WTC11 (cell line): ENCODE data around the gene ERBB4. TPM values are rescaled to one million over a fixed set of nuclear protein-coding genes. Genes with fewer than 3 reads are reported as not detected.

Experiments used
- ATAC-seq: fragments of 200-7000 bp; cut with Tn5 transposase; 2 replicates; pipeline ENCODE4 v1.10.0; 2021; ENCODE audit warnings: mild to moderate bottlenecking, moderate library complexity
- CTCF ChIA-PET: fragments of 300-600 bp; sonication (Branson Sonifier 250); formaldehyde crosslinking; loops from one replicate; lab custom pipeline; 2021; ENCODE audit warnings: antibody characterized with exemption; lab: Charles Lee
- POLR2A ChIA-PET: fragments of 350-600 bp; sonication (Branson Sonifier 250); formaldehyde crosslinking; loops from one replicate; lab custom pipeline; 2021; ENCODE audit warnings: antibody characterized with exemption; lab: Charles Lee
- DNase-seq: peaks from one replicate; pipeline ENCODE4 v3.0.0; 2021; ENCODE audit warnings: low spot score
- H3K27ac Mint-ChIP-seq: 2 replicates; pipeline ENCODE4 v1.8.0; 2021; ENCODE audit warnings: mixed read lengths
- H3K27me3 Mint-ChIP-seq: 2 replicates; pipeline ENCODE4 v1.8.0; 2021; ENCODE audit warnings: low read depth, mild to moderate bottlenecking, moderate library complexity, mixed read lengths
- H3K36me3 Mint-ChIP-seq: 2 replicates; pipeline ENCODE4 v1.8.0; 2021; ENCODE audit warnings: mixed read lengths
- H3K4me1 Mint-ChIP-seq: 2 replicates; pipeline ENCODE4 v1.8.0; 2022; ENCODE audit warnings: mixed read lengths
- H3K4me3 Mint-ChIP-seq: 2 replicates; pipeline ENCODE4 v1.8.0; 2021; ENCODE audit warnings: mild to moderate bottlenecking, moderate library complexity, mixed read lengths
- H3K9me3 Mint-ChIP-seq: 2 replicates; pipeline ENCODE4 v1.8.0; 2021; ENCODE audit warnings: mixed read lengths
- FOXJ3 ChIP-seq: sonication (generic); formaldehyde crosslinking; IDR thresholded peaks from 2 replicates; pipeline ENCODE4 v1.9.0; 2021; ENCODE audit warnings: missing genetic modification reagents, mild to moderate bottlenecking, borderline replicate concordance
- FOXK1 ChIP-seq: sonication (generic); formaldehyde crosslinking; IDR thresholded peaks from 2 replicates; pipeline ENCODE4 v1.8.0; 2022; ENCODE audit warnings: mild to moderate bottlenecking, moderate library complexity, missing genetic modification reagents
- GTF2I ChIP-seq: fragments of 250-450 bp; sonication (Bioruptor Pico); conservative IDR thresholded peaks from 2 replicates; pipeline ENCODE4 v1.4.0; 2021; ENCODE audit warnings: mild to moderate bottlenecking
- IRF2 ChIP-seq: sonication (generic); formaldehyde crosslinking; IDR thresholded peaks from 2 replicates; pipeline ENCODE4 v1.8.0; 2022; ENCODE audit warnings: low read depth, missing genetic modification reagents, borderline replicate concordance
- RELA ChIP-seq: sonication (generic); formaldehyde crosslinking; IDR thresholded peaks from 2 replicates; pipeline ENCODE4 v1.8.1; 2022; ENCODE audit warnings: missing genetic modification reagents, mild to moderate bottlenecking, borderline replicate concordance
- SMAD4 ChIP-seq: sonication (generic); formaldehyde crosslinking; IDR thresholded peaks from 2 replicates; pipeline ENCODE4 v1.8.0; 2022; ENCODE audit warnings: mild to moderate bottlenecking, missing genetic modification reagents
- TP53 ChIP-seq: sonication (generic); formaldehyde crosslinking; IDR thresholded peaks from 2 replicates; pipeline ENCODE4 v1.8.1; 2023; ENCODE audit warnings: mild to moderate bottlenecking, missing genetic modification reagents
- USF2 ChIP-seq: sonication (generic); formaldehyde crosslinking; IDR thresholded peaks from 2 replicates; pipeline ENCODE4 v1.8.1; 2023; ENCODE audit warnings: mild to moderate bottlenecking, missing genetic modification reagents, moderate library complexity
- ZNF219 ChIP-seq: sonication (generic); formaldehyde crosslinking; IDR thresholded peaks from 2 replicates; pipeline ENCODE4 v1.8.0; 2023; ENCODE audit warnings: missing genetic modification reagents, mild to moderate bottlenecking, borderline replicate concordance
- ZNF317 ChIP-seq: sonication (generic); formaldehyde crosslinking; IDR thresholded peaks from 2 replicates; pipeline ENCODE4 v1.8.1; 2023; ENCODE audit warnings: low read depth, mild to moderate bottlenecking, moderate library complexity, missing genetic modification reagents, borderline replicate concordance
- ZNF425 ChIP-seq: fragments of 250-450 bp; sonication (Bioruptor Pico); conservative IDR thresholded peaks from 2 replicates; pipeline ENCODE4 v1.9.0; 2021; ENCODE audit warnings: mild to moderate bottlenecking
- ZSCAN18 ChIP-seq: fragments of 250-450 bp; sonication (Bioruptor Pico); IDR thresholded peaks from 2 replicates; pipeline ENCODE4 v2.1.2; 2022; ENCODE audit warnings: mild to moderate bottlenecking, moderate library complexity
- total RNA-seq: library from RNA; stranded (reverse); gene quantifications from 3 replicates; pipeline ENCODE4 v1.2.3, GENCODE V29; 2021
- TF ChIP-seq, protein P1 (sequence below): sonication (generic); formaldehyde crosslinking; IDR thresholded peaks from 2 replicates; pipeline ENCODE4 v1.8.0; 2022; ENCODE audit warnings: missing genetic modification reagents
- TF ChIP-seq, protein P2 (sequence below): sonication (generic); formaldehyde crosslinking; IDR thresholded peaks from 2 replicates; pipeline ENCODE4 v1.8.1; 2022; ENCODE audit warnings: mild to moderate bottlenecking, moderate library complexity, missing genetic modification reagents
- TF ChIP-seq, protein P3 (sequence below): sonication (generic); formaldehyde crosslinking; IDR thresholded peaks from 2 replicates; pipeline ENCODE4 v1.8.1; 2023; ENCODE audit warnings: mild to moderate bottlenecking, missing genetic modification reagents, borderline replicate concordance
- TF ChIP-seq, protein P4 (sequence below): fragments of 250-450 bp; sonication (Bioruptor Pico); IDR thresholded peaks from 2 replicates; pipeline ENCODE4 v1.9.0; 2021; ENCODE audit warnings: mild to moderate bottlenecking
- TF ChIP-seq, protein P5 (sequence below): sonication (generic); formaldehyde crosslinking; IDR thresholded peaks from 2 replicates; pipeline ENCODE4 v1.8.0; 2022; ENCODE audit warnings: mild to moderate bottlenecking, missing genetic modification reagents

ERBB4 gene
- total RNA-seq, 1 experiment from 2014 or later: 1.6 TPM

DNA sequence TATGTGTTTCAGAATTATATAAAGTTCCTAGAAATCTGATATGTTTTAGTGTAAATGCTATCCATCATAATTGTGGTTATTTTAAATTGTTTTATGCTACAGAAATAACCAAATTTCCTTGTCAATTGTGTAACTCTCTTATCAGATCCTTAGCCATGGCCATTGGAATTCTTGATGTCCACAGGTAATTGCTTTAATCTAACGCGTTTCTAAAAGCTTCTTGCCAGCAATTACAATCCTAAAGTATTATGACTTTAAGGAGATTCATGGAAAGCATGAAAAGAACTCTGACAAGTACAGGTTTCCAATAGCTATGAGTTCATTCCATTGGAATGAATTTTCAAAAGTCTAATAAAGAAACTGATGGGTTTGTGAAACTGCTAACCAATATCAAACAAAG, 472.1 kb downstream of the ERBB4 start:
- no peak overlapping the region for H3K4me3 Mint-ChIP-seq
- no peak overlapping the region for H3K27ac Mint-ChIP-seq
- CTCF ChIA-PET: no interaction called here
- H3K36me3 Mint-ChIP-seq: no peaks in the 10 kb centered on the region
- DNase-seq: no peak
- POLR2A ChIA-PET: no interaction called here
- peaks cover 4% of the 10 kb centered on the region for H3K4me1 Mint-ChIP-seq
- TF ChIP-seq ZNF425 (CRISPR knock-in tag) (no peak), FOXJ3 (CRISPR knock-in tag) (no peak), IRF2 (no peak), ZSCAN18 (CRISPR knock-in tag) (no peak), USF2 (CRISPR knock-in tag) (no peak), ZNF219 (CRISPR knock-in tag) (no peak)
- TF ChIP-seq, protein P1, sequence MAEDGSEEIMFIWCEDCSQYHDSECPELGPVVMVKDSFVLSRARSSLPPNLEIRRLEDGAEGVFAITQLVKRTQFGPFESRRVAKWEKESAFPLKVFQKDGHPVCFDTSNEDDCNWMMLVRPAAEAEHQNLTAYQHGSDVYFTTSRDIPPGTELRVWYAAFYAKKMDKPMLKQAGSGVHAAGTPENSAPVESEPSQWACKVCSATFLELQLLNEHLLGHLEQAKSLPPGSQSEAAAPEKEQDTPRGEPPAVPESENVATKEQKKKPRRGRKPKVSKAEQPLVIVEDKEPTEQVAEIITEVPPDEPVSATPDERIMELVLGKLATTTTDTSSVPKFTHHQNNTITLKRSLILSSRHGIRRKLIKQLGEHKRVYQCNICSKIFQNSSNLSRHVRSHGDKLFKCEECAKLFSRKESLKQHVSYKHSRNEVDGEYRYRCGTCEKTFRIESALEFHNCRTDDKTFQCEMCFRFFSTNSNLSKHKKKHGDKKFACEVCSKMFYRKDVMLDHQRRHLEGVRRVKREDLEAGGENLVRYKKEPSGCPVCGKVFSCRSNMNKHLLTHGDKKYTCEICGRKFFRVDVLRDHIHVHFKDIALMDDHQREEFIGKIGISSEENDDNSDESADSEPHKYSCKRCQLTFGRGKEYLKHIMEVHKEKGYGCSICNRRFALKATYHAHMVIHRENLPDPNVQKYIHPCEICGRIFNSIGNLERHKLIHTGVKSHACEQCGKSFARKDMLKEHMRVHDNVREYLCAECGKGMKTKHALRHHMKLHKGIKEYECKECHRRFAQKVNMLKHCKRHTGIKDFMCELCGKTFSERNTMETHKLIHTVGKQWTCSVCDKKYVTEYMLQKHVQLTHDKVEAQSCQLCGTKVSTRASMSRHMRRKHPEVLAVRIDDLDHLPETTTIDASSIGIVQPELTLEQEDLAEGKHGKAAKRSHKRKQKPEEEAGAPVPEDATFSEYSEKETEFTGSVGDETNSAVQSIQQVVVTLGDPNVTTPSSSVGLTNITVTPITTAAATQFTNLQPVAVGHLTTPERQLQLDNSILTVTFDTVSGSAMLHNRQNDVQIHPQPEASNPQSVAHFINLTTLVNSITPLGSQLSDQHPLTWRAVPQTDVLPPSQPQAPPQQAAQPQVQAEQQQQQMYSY (CRISPR knock-in tag): no peak
- TF ChIP-seq, protein P2, sequence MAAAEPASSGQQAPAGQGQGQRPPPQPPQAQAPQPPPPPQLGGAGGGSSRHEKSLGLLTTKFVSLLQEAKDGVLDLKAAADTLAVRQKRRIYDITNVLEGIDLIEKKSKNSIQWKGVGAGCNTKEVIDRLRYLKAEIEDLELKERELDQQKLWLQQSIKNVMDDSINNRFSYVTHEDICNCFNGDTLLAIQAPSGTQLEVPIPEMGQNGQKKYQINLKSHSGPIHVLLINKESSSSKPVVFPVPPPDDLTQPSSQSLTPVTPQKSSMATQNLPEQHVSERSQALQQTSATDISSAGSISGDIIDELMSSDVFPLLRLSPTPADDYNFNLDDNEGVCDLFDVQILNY (CRISPR knock-in tag): no peak
- no peaks in the 10 kb centered on the region for H3K9me3 Mint-ChIP-seq
- ATAC-seq: no peak
- H3K27me3 Mint-ChIP-seq: no peaks in the 10 kb centered on the region

- DNase-seq: no peak
Observed at GRCh38 chr2:212064318-212064717, 474.3 kb downstream of the ERBB4 start.

More at GRCh38 chr2:212064318-212064717, 474.3 kb downstream of the ERBB4 start:
- ChIA-PET POLR2A (no interaction called here), CTCF (interaction anchor here (1.2 kb wide), 1 partner anchor 113 kb away, joined by 3 read pairs; no protein-coding TSS in a partner anchor)
- peaks cover 4% of the 10 kb centered on the region for H3K4me1 Mint-ChIP-seq
- peaks cover 7% of the 10 kb centered on the region for H3K36me3 Mint-ChIP-seq
- no peak overlapping the region for H3K4me3 Mint-ChIP-seq
- ATAC-seq: peak; percentile 60
- H3K9me3 Mint-ChIP-seq: peaks cover 7% of the 10 kb centered on the region
- TF ChIP-seq, protein P3, sequence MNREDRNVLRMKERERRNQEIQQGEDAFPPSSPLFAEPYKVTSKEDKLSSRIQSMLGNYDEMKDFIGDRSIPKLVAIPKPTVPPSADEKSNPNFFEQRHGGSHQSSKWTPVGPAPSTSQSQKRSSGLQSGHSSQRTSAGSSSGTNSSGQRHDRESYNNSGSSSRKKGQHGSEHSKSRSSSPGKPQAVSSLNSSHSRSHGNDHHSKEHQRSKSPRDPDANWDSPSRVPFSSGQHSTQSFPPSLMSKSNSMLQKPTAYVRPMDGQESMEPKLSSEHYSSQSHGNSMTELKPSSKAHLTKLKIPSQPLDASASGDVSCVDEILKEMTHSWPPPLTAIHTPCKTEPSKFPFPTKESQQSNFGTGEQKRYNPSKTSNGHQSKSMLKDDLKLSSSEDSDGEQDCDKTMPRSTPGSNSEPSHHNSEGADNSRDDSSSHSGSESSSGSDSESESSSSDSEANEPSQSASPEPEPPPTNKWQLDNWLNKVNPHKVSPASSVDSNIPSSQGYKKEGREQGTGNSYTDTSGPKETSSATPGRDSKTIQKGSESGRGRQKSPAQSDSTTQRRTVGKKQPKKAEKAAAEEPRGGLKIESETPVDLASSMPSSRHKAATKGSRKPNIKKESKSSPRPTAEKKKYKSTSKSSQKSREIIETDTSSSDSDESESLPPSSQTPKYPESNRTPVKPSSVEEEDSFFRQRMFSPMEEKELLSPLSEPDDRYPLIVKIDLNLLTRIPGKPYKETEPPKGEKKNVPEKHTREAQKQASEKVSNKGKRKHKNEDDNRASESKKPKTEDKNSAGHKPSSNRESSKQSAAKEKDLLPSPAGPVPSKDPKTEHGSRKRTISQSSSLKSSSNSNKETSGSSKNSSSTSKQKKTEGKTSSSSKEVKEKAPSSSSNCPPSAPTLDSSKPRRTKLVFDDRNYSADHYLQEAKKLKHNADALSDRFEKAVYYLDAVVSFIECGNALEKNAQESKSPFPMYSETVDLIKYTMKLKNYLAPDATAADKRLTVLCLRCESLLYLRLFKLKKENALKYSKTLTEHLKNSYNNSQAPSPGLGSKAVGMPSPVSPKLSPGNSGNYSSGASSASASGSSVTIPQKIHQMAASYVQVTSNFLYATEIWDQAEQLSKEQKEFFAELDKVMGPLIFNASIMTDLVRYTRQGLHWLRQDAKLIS (CRISPR knock-in tag): no peak
- TF ChIP-seq RELA (CRISPR knock-in tag): no peak
- TF ChIP-seq FOXK1 (CRISPR knock-in tag): no peak
- TF ChIP-seq, protein P4, sequence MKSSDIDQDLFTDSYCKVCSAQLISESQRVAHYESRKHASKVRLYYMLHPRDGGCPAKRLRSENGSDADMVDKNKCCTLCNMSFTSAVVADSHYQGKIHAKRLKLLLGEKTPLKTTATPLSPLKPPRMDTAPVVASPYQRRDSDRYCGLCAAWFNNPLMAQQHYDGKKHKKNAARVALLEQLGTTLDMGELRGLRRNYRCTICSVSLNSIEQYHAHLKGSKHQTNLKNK (CRISPR knock-in tag): no peak
- TF ChIP-seq ZNF219 (CRISPR knock-in tag): no peak
- TF ChIP-seq TP53 (CRISPR knock-in tag): no peak
- TF ChIP-seq SMAD4: no peak
- no peak for TF ChIP-seq GTF2I
- TF ChIP-seq ZNF317 (CRISPR knock-in tag): no peak
- TF ChIP-seq, protein P5, sequence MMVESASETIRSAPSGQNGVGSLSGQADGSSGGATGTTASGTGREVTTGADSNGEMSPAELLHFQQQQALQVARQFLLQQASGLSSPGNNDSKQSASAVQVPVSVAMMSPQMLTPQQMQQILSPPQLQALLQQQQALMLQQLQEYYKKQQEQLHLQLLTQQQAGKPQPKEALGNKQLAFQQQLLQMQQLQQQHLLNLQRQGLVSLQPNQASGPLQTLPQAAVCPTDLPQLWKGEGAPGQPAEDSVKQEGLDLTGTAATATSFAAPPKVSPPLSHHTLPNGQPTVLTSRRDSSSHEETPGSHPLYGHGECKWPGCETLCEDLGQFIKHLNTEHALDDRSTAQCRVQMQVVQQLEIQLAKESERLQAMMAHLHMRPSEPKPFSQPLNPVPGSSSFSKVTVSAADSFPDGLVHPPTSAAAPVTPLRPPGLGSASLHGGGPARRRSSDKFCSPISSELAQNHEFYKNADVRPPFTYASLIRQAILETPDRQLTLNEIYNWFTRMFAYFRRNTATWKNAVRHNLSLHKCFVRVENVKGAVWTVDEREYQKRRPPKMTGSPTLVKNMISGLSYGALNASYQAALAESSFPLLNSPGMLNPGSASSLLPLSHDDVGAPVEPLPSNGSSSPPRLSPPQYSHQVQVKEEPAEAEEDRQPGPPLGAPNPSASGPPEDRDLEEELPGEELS: no peak
- no peak for TF ChIP-seq FOXJ3 (CRISPR knock-in tag)
- H3K27me3 Mint-ChIP-seq: no peaks in the 10 kb centered on the region
- no peak overlapping the region for H3K27ac Mint-ChIP-seq
